HEK293 (cell line): ENCODE measurements around the gene LCE3B.

Experiments used
- CTCF ChIA-PET: fragments of 350-600 bp; formaldehyde crosslinking; extraction: SDS; loops from one replicate; lab custom pipeline; 2021; ENCODE audit warnings: antibody characterized with exemption; lab: Yijun Ruan, JAX
- POLR2A ChIA-PET: fragments of 300-600 bp; formaldehyde crosslinking; extraction: SDS; loops from one replicate; lab custom pipeline; 2020; ENCODE audit warnings: antibody characterized with exemption, inconsistent platforms; lab: Yijun Ruan, JAX
- H3K27ac ChIP-seq: fragments of 200-500 bp; sonication (Bioruptor generic); 2 replicates; pipeline ENCODE4 v1.5.1; 2014; ENCODE audit warnings: low read depth, low read length, control low read depth, inconsistent platforms; ENCODE audit errors: extremely low read depth
- H3K36me3 ChIP-seq, 2 experiments: fragments of 200-500 bp in 1 of 2; sonication (Bioruptor generic) in 1 of 2; 1 replicate in 1 of 2; 2 replicates in 1 of 2; pipeline ENCODE4 v1.5.1; 2014 to 2017; ENCODE audit warnings: inconsistent platforms in 2 of 2, low read length in 2 of 2; ENCODE audit not compliant: control insufficient read depth in 2 of 2, insufficient read depth in 1 of 2
- H3K4me1 ChIP-seq: fragments of 200-500 bp; sonication (Bioruptor generic); 2 replicates; pipeline ENCODE4 v1.5.1; 2014; ENCODE audit warnings: mild to moderate bottlenecking, low read length, inconsistent platforms; ENCODE audit not compliant: control insufficient read depth, insufficient read depth
- H3K4me3 ChIP-seq: 2 replicates; pipeline ENCODE4 v1.5.1; 2011; ENCODE audit warnings: low read depth, mild to moderate bottlenecking, control low read depth, low read length, moderate library complexity
- H3K9me3 ChIP-seq: fragments of 200-500 bp; sonication (Bioruptor generic); 2 replicates; pipeline ENCODE4 v1.5.1; 2014; ENCODE audit warnings: low read depth, low read length, inconsistent platforms; ENCODE audit not compliant: control insufficient read depth, insufficient read depth
- EGR2 ChIP-seq: fragments of 450-650 bp; formaldehyde crosslinking; IDR thresholded peaks from 2 replicates; pipeline ENCODE4 v1.5.1; 2016; ENCODE audit warnings: low read depth, missing biosample characterization, missing genetic modification characterization
- FEZF1 ChIP-seq: fragments of 450-650 bp; formaldehyde crosslinking; IDR thresholded peaks from 2 replicates; pipeline ENCODE4 v1.5.1; 2016; ENCODE audit warnings: missing biosample characterization, missing genetic modification characterization
- HOXA7 ChIP-seq: sonication (generic); formaldehyde crosslinking; IDR thresholded peaks from 2 replicates; pipeline ENCODE4 v1.8.1; 2022; ENCODE audit warnings: missing genetic modification reagents, borderline replicate concordance
- KLF8 ChIP-seq: fragments of 450-650 bp; formaldehyde crosslinking; IDR thresholded peaks from 2 replicates; pipeline ENCODE4 v1.5.1; 2016; ENCODE audit warnings: missing biosample characterization, missing genetic modification characterization
- KLF9 ChIP-seq: fragments of 450-650 bp; formaldehyde crosslinking; IDR thresholded peaks from 2 replicates; pipeline ENCODE4 v1.5.1; 2016; ENCODE audit warnings: missing biosample characterization, missing genetic modification characterization, low read depth
- OVOL3 ChIP-seq: fragments of 450-650 bp; formaldehyde crosslinking; IDR thresholded peaks from 2 replicates; pipeline ENCODE4 v1.5.1; 2016; ENCODE audit warnings: missing biosample characterization, missing genetic modification characterization
- PRDM1 ChIP-seq: fragments of 450-650 bp; formaldehyde crosslinking; IDR thresholded peaks from 2 replicates; pipeline ENCODE4; 2016; ENCODE audit warnings: missing biosample characterization, missing genetic modification characterization
- YY1 ChIP-seq: fragments of 450-650 bp; formaldehyde crosslinking; IDR thresholded peaks from 2 replicates; pipeline ENCODE4 v1.5.1; 2018; ENCODE audit warnings: missing biosample characterization, missing genetic modification characterization
- ZBTB8A ChIP-seq: fragments of 450-650 bp; formaldehyde crosslinking; IDR thresholded peaks from 2 replicates; pipeline ENCODE4 v1.5.1; 2016; ENCODE audit warnings: missing biosample characterization, missing genetic modification characterization
- ZNF138 ChIP-seq: fragments of 450-650 bp; formaldehyde crosslinking; IDR thresholded peaks from 2 replicates; pipeline ENCODE4 v1.5.1; 2016; ENCODE audit warnings: missing biosample characterization, missing genetic modification characterization, borderline replicate concordance
- ZNF174 ChIP-seq: fragments of 450-650 bp; formaldehyde crosslinking; IDR thresholded peaks from 2 replicates; pipeline ENCODE4 v1.5.0; 2017; ENCODE audit warnings: missing biosample characterization, mild to moderate bottlenecking, missing genetic modification characterization
- ZNF23 ChIP-seq: fragments of 450-650 bp; formaldehyde crosslinking; IDR thresholded peaks from 2 replicates; pipeline ENCODE4 v1.5.1; 2016; ENCODE audit warnings: missing biosample characterization, missing genetic modification characterization, borderline replicate concordance
- ZNF24 ChIP-seq: fragments of 450-650 bp; formaldehyde crosslinking; IDR thresholded peaks from 2 replicates; pipeline ENCODE4 v1.5.1; 2016; ENCODE audit warnings: missing biosample characterization, missing genetic modification characterization
- ZNF248 ChIP-seq: fragments of 450-650 bp; formaldehyde crosslinking; IDR thresholded peaks from 2 replicates; pipeline ENCODE4 v1.5.1; 2017; ENCODE audit warnings: missing biosample characterization, missing genetic modification characterization
- ZNF341 ChIP-seq: fragments of 450-650 bp; formaldehyde crosslinking; IDR thresholded peaks from 2 replicates; pipeline ENCODE4; 2016; ENCODE audit warnings: low read depth, missing biosample characterization, missing genetic modification characterization
- ZNF423 ChIP-seq: fragments of 450-650 bp; formaldehyde crosslinking; IDR thresholded peaks from 2 replicates; pipeline ENCODE4 v1.5.1; 2016; ENCODE audit warnings: missing biosample characterization, missing genetic modification characterization
- ZNF48 ChIP-seq: fragments of 450-650 bp; formaldehyde crosslinking; IDR thresholded peaks from 2 replicates; pipeline ENCODE4 v1.5.1; 2016; ENCODE audit warnings: missing biosample characterization, missing genetic modification characterization
- ZNF514 ChIP-seq: fragments of 450-650 bp; formaldehyde crosslinking; IDR thresholded peaks from 2 replicates; pipeline ENCODE4 v1.5.1; 2016; ENCODE audit warnings: missing biosample characterization, missing genetic modification characterization
- ZNF544 ChIP-seq: fragments of 450-650 bp; formaldehyde crosslinking; IDR thresholded peaks from 2 replicates; pipeline ENCODE4 v1.5.0; 2017; ENCODE audit warnings: missing biosample characterization, missing genetic modification characterization
- ZNF571 ChIP-seq: fragments of 450-650 bp; formaldehyde crosslinking; IDR thresholded peaks from 2 replicates; pipeline ENCODE4 v1.5.0; 2017; ENCODE audit warnings: missing biosample characterization, missing genetic modification characterization
- ZNF596 ChIP-seq: fragments of 450-650 bp; IDR thresholded peaks from 2 replicates; pipeline ENCODE4 v1.5.0; 2018; ENCODE audit warnings: missing biosample characterization, mild to moderate bottlenecking, missing genetic modification characterization, moderate library complexity
- ZNF639 ChIP-seq: fragments of 450-650 bp; formaldehyde crosslinking; IDR thresholded peaks from 2 replicates; pipeline ENCODE4 v1.5.1; 2016; ENCODE audit warnings: missing biosample characterization, missing genetic modification characterization
- ZNF645 ChIP-seq: fragments of 450-650 bp; formaldehyde crosslinking; IDR thresholded peaks from 2 replicates; pipeline ENCODE4; 2016; ENCODE audit warnings: missing biosample characterization, missing genetic modification characterization
- ZNF660 ChIP-seq: fragments of 450-650 bp; IDR thresholded peaks from 2 replicates; pipeline ENCODE4 v1.5.1; 2018; ENCODE audit warnings: missing biosample characterization, mild to moderate bottlenecking, missing genetic modification characterization
- ZNF670 ChIP-seq: fragments of 450-650 bp; formaldehyde crosslinking; IDR thresholded peaks from 2 replicates; pipeline ENCODE4 v1.5.1; 2016; ENCODE audit warnings: missing biosample characterization, missing genetic modification characterization, low read depth
- ZNF785 ChIP-seq: fragments of 450-650 bp; formaldehyde crosslinking; IDR thresholded peaks from 2 replicates; pipeline ENCODE4 v1.5.1; 2016; ENCODE audit warnings: missing biosample characterization, missing genetic modification characterization
- ZSCAN23 ChIP-seq: fragments of 450-650 bp; formaldehyde crosslinking; IDR thresholded peaks from 2 replicates; pipeline ENCODE4 v1.5.1; 2016; ENCODE audit warnings: missing biosample characterization, missing genetic modification characterization
- TF ChIP-seq, protein P1 (sequence below): fragments of 450-650 bp; formaldehyde crosslinking; IDR thresholded peaks from 2 replicates; pipeline ENCODE4 v1.5.1; 2016; ENCODE audit warnings: missing biosample characterization, missing genetic modification characterization, low read depth
- TF ChIP-seq, protein P2 (sequence below): fragments of 450-650 bp; formaldehyde crosslinking; IDR thresholded peaks from 2 replicates; pipeline ENCODE4 v1.5.1; 2016; ENCODE audit warnings: missing biosample characterization, missing genetic modification characterization

The LCE3B gene

GRCh38 chr1:152565535-152566215, 47.9 kb upstream of the LCE3B start:
- no peak overlapping the region for H3K27ac ChIP-seq
- H3K4me3 ChIP-seq = no peak overlapping the region
- TF ChIP-seq ZNF138 (tag by site-specific recombination) (no peak), ZNF48 (tag by site-specific recombination) (no peak), ZNF639 (tag by site-specific recombination) (no peak), ZBTB8A (tag by site-specific recombination) (no peak)
- TF ChIP-seq, protein P1, sequence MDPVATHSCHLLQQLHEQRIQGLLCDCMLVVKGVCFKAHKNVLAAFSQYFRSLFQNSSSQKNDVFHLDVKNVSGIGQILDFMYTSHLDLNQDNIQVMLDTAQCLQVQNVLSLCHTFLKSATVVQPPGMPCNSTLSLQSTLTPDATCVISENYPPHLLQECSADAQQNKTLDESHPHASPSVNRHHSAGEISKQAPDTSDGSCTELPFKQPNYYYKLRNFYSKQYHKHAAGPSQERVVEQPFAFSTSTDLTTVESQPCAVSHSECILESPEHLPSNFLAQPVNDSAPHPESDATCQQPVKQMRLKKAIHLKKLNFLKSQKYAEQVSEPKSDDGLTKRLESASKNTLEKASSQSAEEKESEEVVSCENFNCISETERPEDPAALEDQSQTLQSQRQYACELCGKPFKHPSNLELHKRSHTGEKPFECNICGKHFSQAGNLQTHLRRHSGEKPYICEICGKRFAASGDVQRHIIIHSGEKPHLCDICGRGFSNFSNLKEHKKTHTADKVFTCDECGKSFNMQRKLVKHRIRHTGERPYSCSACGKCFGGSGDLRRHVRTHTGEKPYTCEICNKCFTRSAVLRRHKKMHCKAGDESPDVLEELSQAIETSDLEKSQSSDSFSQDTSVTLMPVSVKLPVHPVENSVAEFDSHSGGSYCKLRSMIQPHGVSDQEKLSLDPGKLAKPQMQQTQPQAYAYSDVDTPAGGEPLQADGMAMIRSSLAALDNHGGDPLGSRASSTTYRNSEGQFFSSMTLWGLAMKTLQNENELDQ (tag by site-specific recombination) = no peak
- no peaks in the 10 kb centered on the region for H3K36me3 ChIP-seq
- ChIA-PET CTCF (no interaction called here), POLR2A (no interaction called here)
- no peaks in the 10 kb centered on the region for H3K9me3 ChIP-seq
- no peaks in the 10 kb centered on the region for H3K4me1 ChIP-seq

DNA sequence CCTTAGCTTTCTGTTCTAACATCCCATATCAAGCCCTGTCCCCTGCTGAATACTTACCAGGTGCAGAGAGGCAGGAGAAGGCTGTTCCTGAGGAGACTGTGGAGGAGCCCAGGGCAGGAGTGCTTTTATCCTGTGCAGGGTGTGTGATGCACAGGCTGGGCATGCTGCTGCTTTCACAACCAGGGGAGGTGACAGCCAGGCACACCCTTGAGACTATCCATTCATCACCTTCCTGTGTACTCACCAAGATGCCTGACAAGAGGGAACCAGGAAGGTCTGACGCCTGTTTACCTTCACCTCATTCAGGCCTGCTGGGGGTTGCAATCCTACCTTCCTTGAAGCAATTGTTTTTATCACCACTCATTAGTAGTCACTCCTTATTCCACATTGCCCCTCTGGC, 46.9 kb upstream of the LCE3B start, which contains the start of gene LCE3E:
Gene LCE3E, minus strand, starts transcription at position 100 of the 400 bp plus-strand sequence. CDS start 572 bp downstream, outside the sequence.
- H3K36me3 ChIP-seq = no peaks in the 10 kb centered on the region
- no peak within 1 kb of the TSS for H3K4me3 ChIP-seq
- no peaks in the 10 kb centered on the region for H3K9me3 ChIP-seq
- POLR2A ChIA-PET = no interaction called here
- H3K4me1 ChIP-seq = no peaks in the 10 kb centered on the region
- CTCF ChIA-PET = no interaction called here
- TF ChIP-seq ZNF341 (no peak), HOXA7 (CRISPR knock-in tag) (no peak), YY1 (no peak), ZNF138 (tag by site-specific recombination) (no peak), ZNF645 (tag by site-specific recombination) (no peak), ZNF248 (no peak), ZNF24 (tag by site-specific recombination) (no peak), ZNF23 (no peak), KLF9 (no peak), ZNF174 (no peak), FEZF1 (tag by site-specific recombination) (no peak), OVOL3 (tag by site-specific recombination) (no peak)
- no peak within 1 kb of the TSS for H3K27ac ChIP-seq

- ChIA-PET POLR2A (no interaction called here), CTCF (no interaction called here)
- no peaks in the 10 kb centered on the region for H3K9me3 ChIP-seq
- H3K4me3 ChIP-seq = no peak overlapping the region
- H3K4me1 ChIP-seq = no peaks in the 10 kb centered on the region
- H3K36me3 ChIP-seq = no peaks in the 10 kb centered on the region
- H3K27ac ChIP-seq = no peak overlapping the region
- TF ChIP-seq ZNF670 (tag by site-specific recombination) = no peak
- TF ChIP-seq ZNF660 (tag by site-specific recombination) = no peak
- TF ChIP-seq ZNF544 = no peak
- TF ChIP-seq ZNF341 = no peak
- no peak for TF ChIP-seq PRDM1 (tag by site-specific recombination)
- TF ChIP-seq ZNF571 (tag by site-specific recombination) = no peak
- no peak for TF ChIP-seq ZNF514 (tag by site-specific recombination)
- TF ChIP-seq, protein P2, sequence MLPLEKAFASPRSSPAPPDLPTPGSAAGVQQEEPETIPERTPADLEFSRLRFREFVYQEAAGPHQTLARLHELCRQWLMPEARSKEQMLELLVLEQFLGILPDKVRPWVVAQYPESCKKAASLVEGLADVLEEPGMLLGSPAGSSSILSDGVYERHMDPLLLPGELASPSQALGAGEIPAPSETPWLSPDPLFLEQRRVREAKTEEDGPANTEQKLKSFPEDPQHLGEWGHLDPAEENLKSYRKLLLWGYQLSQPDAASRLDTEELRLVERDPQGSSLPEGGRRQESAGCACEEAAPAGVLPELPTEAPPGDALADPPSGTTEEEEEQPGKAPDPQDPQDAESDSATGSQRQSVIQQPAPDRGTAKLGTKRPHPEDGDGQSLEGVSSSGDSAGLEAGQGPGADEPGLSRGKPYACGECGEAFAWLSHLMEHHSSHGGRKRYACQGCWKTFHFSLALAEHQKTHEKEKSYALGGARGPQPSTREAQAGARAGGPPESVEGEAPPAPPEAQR (tag by site-specific recombination) = no peak
- no peak for TF ChIP-seq KLF8 (tag by site-specific recombination)
- no peak for TF ChIP-seq EGR2 (tag by site-specific recombination)
- TF ChIP-seq ZNF785 (tag by site-specific recombination) = no peak
- TF ChIP-seq ZSCAN23 = no peak
- no peak for TF ChIP-seq ZNF596
- TF ChIP-seq ZNF423 (tag by site-specific recombination) = no peak
These were observed 36.4 kb upstream of the LCE3B start for GRCh38 chr1:152577168-152577567.
